Fibroblast of lung (primary cell): ENCODE results near the gene RNPEP.

ENCODE experiments used
- CTCF ChIP-seq, 2 donors: IDR thresholded peaks in 1 of 2; conservative IDR thresholded peaks in 1 of 2; 1 replicate in 1 of 2; 2 replicates in 1 of 2; pipeline ENCODE4 v1.5.1; 2011 to 2012; ENCODE audit warnings: low read length in 2 of 2, control low read depth in 1 of 2, inconsistent platforms in 1 of 2, low read depth in 1 of 2, mild to moderate bottlenecking in 1 of 2
- EZH2 ChIP-seq: IDR thresholded peaks from 2 replicates; pipeline ENCODE4 v1.5.1; 2012; ENCODE audit warnings: low read length, control low read depth, mild to moderate bottlenecking; ENCODE audit errors: missing control alignments

GRCh38 chr1:201966171-201966570 lies 16.3 kb upstream of the RNPEP start:
- TF ChIP-seq CTCF (conservative IDR thresholded peaks at IDR 0.05 in 1 of 2, IDR thresholded peaks at IDR 0.05 in 1 of 2; ENCODE audit: low read depth in 1 of 2, low read length in 2 of 2) (no peak), EZH2 (no peak)
